ENCODE measurements around the gene IRGQ. TPM values are rescaled to one million over a fixed set of nuclear protein-coding genes. Genes with fewer than 3 reads are reported as not detected.

Gene IRGQ
- total and polyA plus RNA-seq, 2 donors = 5.9 to 26.2 TPM

DNA sequence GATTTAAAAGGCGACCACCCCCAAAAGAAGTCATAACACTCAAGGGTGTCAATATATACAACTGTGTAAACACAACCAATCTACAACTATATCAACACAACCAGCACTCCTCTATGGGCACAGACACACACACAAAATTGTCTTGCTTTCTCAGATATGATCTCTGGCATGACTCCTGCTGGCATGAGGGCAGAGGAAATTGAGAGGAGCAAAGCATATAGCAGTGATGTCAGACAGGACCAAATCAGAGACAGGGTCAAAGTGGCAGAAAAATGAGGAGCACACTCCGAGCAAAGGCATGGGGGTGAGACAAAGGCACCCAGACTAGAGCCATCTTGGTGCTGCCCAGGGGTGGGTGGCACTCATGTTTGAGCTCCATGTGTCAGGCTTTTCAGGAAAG lies 9.6 kb downstream of the IRGQ start:
- no peak overlapping the region for H3K27ac ChIP-seq (ENCODE audit: low read depth)
- no peak overlapping the region for H3K4me3 ChIP-seq (ENCODE audit: low read depth, low read length)
- no peaks in the 10 kb centered on the region for H3K36me3 ChIP-seq (ENCODE audit: insufficient read depth)
- no peaks in the 10 kb centered on the region for H3K4me1 ChIP-seq (ENCODE audit: insufficient read depth)
- DNase-seq (ENCODE audit: extremely low spot score) = no peak
- 82% methylated on average over 2 of the region's 2 CpGs for WGBS

DNA sequence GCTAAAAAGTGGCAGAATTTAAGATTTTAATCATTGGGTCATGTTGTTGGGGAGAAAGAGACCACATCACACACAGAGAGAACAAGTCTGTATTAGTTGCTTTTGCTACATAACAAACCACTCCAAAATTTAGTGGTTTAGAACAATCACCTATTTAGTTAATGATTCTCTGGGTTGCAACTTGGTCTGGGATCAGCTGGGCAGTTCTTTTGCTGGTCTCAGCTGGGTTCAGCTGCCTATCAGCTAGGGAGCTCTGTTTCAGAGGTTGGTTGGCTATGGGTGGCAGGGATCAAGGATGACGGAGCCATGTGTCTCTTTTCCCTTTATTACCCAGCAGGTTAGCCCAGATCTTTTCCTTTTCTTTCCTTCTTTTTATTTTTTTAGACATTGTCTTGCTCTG lies 11.4 kb downstream of the IRGQ start:
- no peak overlapping the region for H3K27ac ChIP-seq (ENCODE audit: low read depth)
- H3K4me1 ChIP-seq (ENCODE audit: insufficient read depth) = peaks cover 1% of the 10 kb centered on the region
- no peaks in the 10 kb centered on the region for H3K36me3 ChIP-seq (ENCODE audit: insufficient read depth)
- WGBS = 96% methylated on average over 1 of the region's 1 CpG
- no peak overlapping the region for H3K4me3 ChIP-seq (ENCODE audit: low read depth, low read length)
- no peak for DNase-seq (ENCODE audit: extremely low spot score)

DNA sequence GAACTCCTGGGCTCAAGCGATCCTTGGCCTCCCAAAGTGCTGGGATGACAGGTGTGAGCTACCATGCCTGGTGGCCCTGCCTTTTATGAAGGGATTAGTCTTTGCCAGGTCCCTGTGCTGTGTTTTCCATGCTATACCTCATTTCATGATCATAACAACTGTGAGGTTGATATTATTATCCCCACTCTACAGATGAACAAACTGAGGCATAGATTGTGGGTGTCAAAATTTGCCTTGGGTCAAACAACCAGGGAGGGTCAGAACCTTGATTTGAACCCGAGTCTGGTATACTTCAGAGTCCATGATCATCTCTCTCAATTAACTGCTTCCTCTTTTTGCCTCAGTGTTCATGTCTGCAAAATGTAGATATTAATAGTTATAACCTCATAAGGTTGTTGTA lies 13.4 kb downstream of the IRGQ start:
- 95% methylated on average over 2 of the region's 2 CpGs for WGBS
- no peak for DNase-seq (ENCODE audit: extremely low spot score)
- H3K4me1 ChIP-seq (ENCODE audit: insufficient read depth) = peaks cover 1% of the 10 kb centered on the region
- H3K4me3 ChIP-seq (ENCODE audit: low read depth, low read length) = no peak overlapping the region
- no peak overlapping the region for H3K27ac ChIP-seq (ENCODE audit: low read depth)
- H3K36me3 ChIP-seq (ENCODE audit: insufficient read depth) = no peaks in the 10 kb centered on the region

DNA sequence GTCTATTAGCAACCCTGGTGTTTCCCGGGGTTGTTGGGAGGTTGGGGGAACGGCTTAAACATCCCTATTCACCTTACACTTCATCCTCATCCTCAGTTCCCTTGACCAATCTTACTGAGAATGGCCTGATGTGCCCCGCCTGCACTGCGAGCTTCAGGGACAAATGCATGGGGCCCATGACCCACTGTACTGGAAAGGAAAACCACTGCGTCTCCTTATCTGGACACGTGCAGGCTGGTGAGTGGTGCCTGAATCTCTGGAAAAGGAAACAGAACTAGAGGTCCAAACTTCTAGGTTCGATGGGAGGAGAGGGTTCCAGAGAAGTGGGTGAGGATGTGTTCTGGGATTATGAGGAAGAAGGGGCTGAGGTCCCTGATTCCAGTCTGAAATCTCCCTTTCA lies 14.5 kb downstream of the IRGQ start:
- Histone ChIP-seq H3K4me1 (ENCODE audit: insufficient read depth) (peaks cover 1% of the 10 kb centered on the region), H3K27ac (ENCODE audit: low read depth) (no peak overlapping the region), H3K4me3 (ENCODE audit: low read depth, low read length) (no peak overlapping the region), H3K36me3 (ENCODE audit: insufficient read depth) (no peaks in the 10 kb centered on the region)
- WGBS = 62% methylated on average over 7 of the region's 7 CpGs
- no peak for DNase-seq (ENCODE audit: extremely low spot score)

DNA sequence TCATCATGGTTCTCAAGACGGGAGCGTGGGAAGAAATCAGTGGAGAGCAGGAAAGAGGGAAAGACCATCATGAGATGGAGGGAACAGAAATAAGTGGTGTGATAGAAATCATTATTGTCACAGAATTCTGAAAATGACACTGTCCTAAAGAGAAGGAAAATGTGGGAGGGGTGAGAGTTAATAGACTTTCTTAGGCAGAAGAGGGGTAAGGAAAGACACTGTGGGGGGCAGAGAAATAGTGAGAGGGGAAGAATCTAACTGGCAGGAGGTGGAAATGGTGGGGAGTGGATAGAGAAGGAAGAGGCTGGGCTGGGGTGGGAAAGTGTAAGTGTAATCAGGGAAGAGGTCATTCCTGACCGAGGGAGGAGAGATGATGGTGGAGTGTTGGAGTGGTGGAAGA lies 17.1 kb downstream of the IRGQ start:
- H3K4me1 ChIP-seq (ENCODE audit: insufficient read depth) = peaks cover 1% of the 10 kb centered on the region
- H3K4me3 ChIP-seq (ENCODE audit: low read depth, low read length) = no peak overlapping the region
- H3K36me3 ChIP-seq (ENCODE audit: insufficient read depth) = no peaks in the 10 kb centered on the region
- WGBS = 86% methylated on average over 3 of the region's 3 CpGs
- no peak overlapping the region for H3K27ac ChIP-seq (ENCODE audit: low read depth)
- no peak for DNase-seq (ENCODE audit: extremely low spot score)

DNA sequence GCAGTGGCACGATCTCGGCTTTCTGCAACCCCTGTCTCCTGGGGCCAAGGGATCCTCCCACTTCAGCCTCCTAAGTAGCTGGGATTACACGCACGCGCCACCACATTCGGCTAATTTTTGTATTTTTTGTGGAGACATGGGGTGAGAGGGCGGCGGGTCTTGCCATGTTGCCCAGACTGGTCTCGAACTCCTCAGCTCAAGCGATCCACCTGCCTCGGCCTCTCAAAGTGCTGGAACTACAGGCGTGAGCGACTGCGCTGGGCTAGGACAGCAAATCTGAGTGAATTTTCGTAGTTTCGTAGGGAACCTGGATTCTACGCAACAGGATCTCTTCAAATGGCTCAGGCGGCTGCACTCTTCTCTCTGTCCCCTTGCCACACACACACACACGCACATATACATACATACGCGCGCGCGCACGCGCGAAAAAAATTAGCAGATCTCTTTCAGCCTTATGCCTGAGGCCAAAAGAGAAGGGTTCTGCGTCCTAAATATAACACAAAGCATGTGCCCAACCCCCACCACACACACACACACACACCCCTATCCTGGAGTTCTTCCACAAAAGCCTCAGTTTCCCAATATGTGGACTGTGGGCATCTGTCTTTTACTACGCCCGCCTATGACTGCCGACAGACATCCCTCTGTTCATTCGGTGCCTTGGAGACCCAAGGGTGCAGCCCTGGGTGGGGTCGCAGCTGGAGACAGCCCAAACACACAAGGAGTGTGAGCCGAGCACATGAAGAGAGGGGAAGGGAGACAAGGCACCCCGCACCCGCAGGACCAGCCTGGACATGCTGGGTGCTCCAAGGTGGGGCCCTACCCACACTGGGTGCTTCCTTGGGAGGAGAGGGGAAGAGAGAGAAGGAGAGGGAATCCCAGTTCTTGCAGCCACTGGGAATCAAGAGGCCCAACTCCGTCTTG lies 19.7 kb downstream of the IRGQ start:
- H3K27ac ChIP-seq (ENCODE audit: low read depth) = peak overlapping the region; percentile 35
- peaks cover 1% of the 10 kb centered on the region for H3K4me1 ChIP-seq (ENCODE audit: insufficient read depth)
- no peaks in the 10 kb centered on the region for H3K36me3 ChIP-seq (ENCODE audit: insufficient read depth)
- H3K4me3 ChIP-seq (ENCODE audit: low read depth, low read length) = no peak overlapping the region
- WGBS = 64% methylated on average over 37 of the region's 37 CpGs
- DNase-seq (ENCODE audit: extremely low spot score) = no peak

DNA sequence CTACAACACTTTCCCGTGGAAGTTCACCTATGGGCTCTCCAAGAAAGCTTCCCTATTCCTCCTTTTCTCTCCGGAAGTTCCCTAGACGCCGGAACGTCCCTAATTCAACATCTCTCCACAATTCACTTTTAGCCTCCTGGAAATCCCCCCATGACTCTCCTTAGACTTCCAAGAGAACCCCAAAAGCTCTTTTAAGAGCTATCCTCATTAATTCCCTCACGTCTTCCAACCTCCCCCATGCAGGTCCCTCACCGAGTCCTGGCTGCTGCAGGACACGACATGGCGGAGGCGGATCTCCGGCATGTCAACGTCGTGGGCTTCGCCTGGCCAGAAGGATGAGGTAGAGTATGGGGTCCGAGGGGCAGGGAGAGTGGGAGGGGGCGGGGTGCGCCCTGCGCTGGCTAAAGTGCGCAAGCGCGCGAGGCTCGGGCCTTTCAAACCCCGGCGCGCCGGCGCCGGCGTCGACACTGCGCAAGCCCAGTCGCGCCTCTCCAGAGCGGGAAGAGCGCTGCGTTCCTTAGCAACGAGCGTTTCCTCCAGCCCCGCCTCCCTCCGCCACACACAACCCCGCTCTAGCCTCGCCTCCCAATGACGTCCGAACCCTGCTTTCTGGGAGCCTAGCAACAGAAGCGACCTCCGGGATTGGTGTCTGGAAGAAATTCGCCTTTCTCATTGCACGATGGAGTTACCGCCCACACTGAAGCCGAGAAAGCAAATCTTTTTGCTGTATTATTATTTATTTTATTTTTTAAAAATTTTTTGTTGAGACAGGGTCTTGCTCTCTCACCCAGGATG lies 20.6 kb downstream of the IRGQ start, which contains the start of the genes PINLYP and XRCC1:
Gene PINLYP, plus strand, starts transcription at position 646 of the 795 bp plus-strand sequence. CDS start 1,391 bp downstream, outside the sequence.
Gene XRCC1, minus strand, starts transcription at position 372 of the 795 bp plus-strand sequence. Its CDS starts 69 bp downstream, at position 303.
- peak; percentile 99 for DNase-seq (ENCODE audit: extremely low spot score)
- Histone ChIP-seq H3K27ac (ENCODE audit: low read depth) (peak within 1 kb of the TSS; percentile 41), H3K4me3 (ENCODE audit: low read depth, low read length) (peak within 1 kb of the TSS; percentile 64), H3K4me1 (ENCODE audit: insufficient read depth) (no peaks in the 10 kb centered on the region), H3K36me3 (ENCODE audit: insufficient read depth) (no peaks in the 10 kb centered on the region)
- under 1% methylated on average over 51 of the region's 51 CpGs for WGBS

DNA sequence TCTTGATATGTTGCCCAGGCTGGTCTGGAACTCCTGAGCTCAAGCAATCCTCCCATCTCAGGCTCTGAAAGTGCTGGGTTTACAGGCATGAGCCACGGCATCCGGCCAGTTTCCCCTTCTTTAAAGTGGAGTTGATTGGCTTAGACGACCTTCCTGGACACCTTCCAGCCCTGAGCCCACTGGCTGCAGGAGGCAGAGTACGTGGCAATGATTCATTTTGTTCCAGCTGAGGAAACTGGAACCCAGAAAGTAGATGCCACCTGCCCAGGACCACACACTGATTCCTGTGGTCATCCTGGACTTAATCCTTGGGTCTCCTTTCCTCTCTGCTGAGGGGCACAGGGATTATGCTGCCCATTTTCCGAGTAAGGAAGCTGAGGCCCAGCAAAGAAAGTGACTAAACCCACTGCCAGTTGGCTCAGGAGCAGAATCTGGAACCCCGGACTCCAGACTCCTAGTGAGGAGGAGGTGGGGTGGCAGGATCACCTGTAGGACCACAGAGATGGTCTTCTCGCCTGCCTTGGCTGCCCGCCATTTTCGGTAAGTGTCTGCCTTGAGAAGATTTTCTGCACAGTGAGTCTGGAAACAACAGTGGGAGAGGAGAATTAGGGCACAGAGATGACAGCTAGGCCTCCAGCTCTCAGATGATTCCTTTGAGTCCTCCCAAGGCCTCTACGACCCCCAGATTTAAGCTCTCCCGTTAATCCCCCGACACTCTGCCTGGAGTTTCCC lies 21.3 kb downstream of the IRGQ start:
- H3K27ac ChIP-seq (ENCODE audit: low read depth) = no peak overlapping the region

DNA sequence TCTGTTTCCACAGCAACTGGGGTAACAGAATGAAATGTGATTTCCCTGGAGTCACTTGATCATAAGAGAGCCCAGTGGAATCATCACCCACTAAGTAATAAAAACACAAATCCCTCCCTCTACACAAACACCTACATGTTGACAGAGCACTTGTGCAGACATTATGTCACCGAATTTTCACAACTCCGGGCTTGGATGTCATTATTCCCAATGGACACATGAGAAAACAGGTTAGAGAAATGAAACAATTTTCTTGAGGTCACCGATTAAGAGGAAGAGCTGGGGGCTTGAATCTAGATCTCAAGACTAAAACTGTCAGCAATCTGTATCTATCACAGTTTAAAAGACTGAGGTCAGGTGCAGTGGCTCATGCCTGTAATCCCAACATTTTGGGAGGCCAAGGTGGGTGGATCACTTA lies 23.8 kb downstream of the IRGQ start:
- 89% methylated on average over 3 of the region's 3 CpGs for WGBS
- DNase-seq (ENCODE audit: extremely low spot score) = no peak
- Histone ChIP-seq H3K36me3 (ENCODE audit: insufficient read depth) (no peaks in the 10 kb centered on the region), H3K27ac (ENCODE audit: low read depth) (no peak overlapping the region), H3K4me1 (ENCODE audit: insufficient read depth) (no peaks in the 10 kb centered on the region), H3K4me3 (ENCODE audit: low read depth, low read length) (no peak overlapping the region)

More for the DNA sequence above, 21.3 kb downstream of the IRGQ start:
- Histone ChIP-seq H3K36me3 (ENCODE audit: insufficient read depth) (no peaks in the 10 kb centered on the region), H3K4me1 (ENCODE audit: insufficient read depth) (no peaks in the 10 kb centered on the region), H3K4me3 (ENCODE audit: low read depth, low read length) (peak overlapping the region; percentile 64)
- WGBS = 29% methylated on average over 12 of the region's 12 CpGs
- no peak for DNase-seq (ENCODE audit: extremely low spot score)

DNA sequence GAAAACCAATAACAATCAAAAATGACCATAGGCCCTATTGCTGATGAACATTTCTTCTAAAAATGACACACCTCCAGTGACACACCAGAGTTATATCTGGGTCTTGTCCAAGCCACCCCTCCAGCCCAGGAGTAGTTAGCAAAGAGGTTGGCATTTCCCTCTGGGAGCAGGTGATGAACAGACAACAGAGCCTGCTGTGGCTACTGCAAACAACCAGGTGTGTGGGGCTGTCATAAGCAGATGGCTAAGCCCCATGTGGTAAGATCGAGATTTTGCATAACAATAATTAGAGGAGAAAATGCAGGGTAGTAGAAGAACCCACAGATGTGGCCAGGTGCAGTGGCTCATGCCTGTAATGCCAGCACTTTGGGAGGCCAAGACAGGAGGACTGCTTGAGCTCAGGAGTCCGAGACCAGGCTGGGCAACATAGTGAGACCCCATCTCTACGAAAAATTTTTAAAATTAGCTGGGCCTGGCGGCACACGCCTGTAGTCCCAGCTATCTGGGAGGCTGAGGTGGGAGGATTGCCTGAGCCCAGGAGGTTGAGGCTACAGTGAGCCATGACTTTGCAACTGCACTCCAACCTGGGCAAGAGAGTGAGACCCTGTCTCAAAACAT lies 25.7 kb downstream of the IRGQ start:
- Histone ChIP-seq H3K4me1 (ENCODE audit: insufficient read depth) (no peaks in the 10 kb centered on the region), H3K36me3 (ENCODE audit: insufficient read depth) (no peaks in the 10 kb centered on the region), H3K4me3 (ENCODE audit: low read depth, low read length) (no peak overlapping the region), H3K27ac (ENCODE audit: low read depth) (no peak overlapping the region)
- WGBS = 94% methylated on average over 5 of the region's 5 CpGs
- no peak for DNase-seq (ENCODE audit: extremely low spot score)

DNA sequence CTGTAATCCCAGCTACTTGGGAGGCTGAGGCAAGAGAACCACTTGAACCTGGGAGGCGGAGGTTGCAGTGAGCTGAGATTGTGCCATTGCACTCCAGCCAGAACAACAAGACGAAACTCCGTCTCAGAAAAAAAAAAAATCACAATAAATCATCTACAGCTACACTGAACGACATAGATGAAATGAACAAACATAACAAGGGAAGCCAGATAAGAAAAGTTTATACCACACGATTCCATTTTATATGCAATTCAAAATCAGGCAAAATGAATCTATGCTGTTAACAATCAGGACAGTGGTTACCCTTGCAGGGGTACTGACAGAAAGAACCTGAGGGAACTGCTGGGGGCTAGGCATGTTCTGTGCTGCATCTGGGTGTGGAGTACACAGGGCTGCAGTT lies 26.3 kb downstream of the IRGQ start:
- Histone ChIP-seq H3K4me3 (ENCODE audit: low read depth, low read length) (no peak overlapping the region), H3K27ac (ENCODE audit: low read depth) (no peak overlapping the region), H3K4me1 (ENCODE audit: insufficient read depth) (no peaks in the 10 kb centered on the region), H3K36me3 (ENCODE audit: insufficient read depth) (no peaks in the 10 kb centered on the region)
- WGBS = 71% methylated on average over 5 of the region's 5 CpGs
- DNase-seq (ENCODE audit: extremely low spot score) = no peak

DNA sequence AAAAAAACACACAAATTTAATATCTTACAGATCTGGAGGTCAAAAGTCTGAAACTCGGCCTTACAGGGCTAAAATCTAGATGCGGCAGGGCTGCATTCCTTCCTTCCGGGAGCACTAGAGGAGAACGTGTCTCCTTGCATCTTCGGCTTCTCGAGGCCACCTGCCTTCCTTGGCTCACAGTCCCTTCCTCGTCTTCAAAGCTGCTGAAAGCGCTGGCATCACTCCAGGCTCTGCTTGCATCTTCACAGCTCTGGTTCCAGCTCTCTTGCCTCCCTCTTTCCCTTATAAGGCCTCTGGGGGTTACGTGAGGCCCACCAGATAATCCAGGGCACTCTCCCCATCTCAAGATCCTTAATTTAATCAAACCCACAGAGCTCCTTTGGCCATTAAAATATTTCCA lies 31.1 kb downstream of the IRGQ start:
- WGBS = 61% methylated on average over 9 of the region's 9 CpGs
- H3K4me3 ChIP-seq (ENCODE audit: low read depth, low read length) = no peak overlapping the region
- H3K27ac ChIP-seq (ENCODE audit: low read depth) = no peak overlapping the region
- no peaks in the 10 kb centered on the region for H3K36me3 ChIP-seq (ENCODE audit: insufficient read depth)
- no peaks in the 10 kb centered on the region for H3K4me1 ChIP-seq (ENCODE audit: insufficient read depth)
- DNase-seq (ENCODE audit: extremely low spot score) = no peak
